ENCODE data around the gene CAV2.

CAV2 gene

DNA sequence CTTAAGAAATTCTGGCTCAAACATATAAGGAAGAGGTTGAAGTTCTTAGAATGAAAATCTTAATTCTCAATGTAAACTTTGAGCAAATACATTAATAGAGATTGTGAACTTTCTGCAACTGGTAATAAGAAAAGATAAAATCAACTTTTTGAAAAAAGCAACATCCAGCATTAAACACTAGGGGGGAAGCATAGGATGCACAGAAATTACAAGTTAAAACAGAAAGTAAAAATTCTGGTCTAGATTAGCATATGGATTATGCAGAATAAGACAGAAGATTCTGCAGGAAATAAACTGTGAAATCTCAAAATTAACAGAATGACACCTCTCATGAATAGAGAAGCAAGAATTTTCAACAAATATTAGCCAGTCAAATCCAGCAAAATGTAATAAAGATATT is 38.0 kb upstream of the CAV2 start:
- no peak overlapping the region for H3K4me3 ChIP-seq (ENCODE audit: low read depth, low read length)
- TF ChIP-seq, protein P1, sequence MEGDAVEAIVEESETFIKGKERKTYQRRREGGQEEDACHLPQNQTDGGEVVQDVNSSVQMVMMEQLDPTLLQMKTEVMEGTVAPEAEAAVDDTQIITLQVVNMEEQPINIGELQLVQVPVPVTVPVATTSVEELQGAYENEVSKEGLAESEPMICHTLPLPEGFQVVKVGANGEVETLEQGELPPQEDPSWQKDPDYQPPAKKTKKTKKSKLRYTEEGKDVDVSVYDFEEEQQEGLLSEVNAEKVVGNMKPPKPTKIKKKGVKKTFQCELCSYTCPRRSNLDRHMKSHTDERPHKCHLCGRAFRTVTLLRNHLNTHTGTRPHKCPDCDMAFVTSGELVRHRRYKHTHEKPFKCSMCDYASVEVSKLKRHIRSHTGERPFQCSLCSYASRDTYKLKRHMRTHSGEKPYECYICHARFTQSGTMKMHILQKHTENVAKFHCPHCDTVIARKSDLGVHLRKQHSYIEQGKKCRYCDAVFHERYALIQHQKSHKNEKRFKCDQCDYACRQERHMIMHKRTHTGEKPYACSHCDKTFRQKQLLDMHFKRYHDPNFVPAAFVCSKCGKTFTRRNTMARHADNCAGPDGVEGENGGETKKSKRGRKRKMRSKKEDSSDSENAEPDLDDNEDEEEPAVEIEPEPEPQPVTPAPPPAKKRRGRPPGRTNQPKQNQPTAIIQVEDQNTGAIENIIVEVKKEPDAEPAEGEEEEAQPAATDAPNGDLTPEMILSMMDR (IDR thresholded peaks at IDR 0.05; ENCODE audit: borderline replicate concordance, insufficient read depth, low read depth, low read length): no peak

DNA sequence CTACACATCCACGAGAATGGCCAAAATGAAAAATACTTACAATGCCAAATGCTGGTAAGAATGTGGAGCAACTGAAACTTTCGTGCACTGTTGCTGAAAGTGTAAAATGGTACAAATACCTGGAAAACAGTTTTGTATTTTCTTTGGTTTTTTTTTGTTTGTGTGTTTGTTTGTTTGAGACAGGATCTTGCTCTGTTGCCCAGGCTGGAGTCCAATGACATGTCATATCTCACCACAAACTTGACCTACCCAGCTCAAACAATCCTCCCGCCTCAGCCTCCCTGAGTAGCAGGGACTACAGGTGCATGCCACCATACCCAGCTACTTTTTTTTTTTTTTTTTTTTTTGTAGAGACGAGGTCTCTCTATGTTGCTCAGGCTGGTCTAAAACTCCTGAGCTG is 35.6 kb upstream of the CAV2 start:
- TF ChIP-seq, protein P1 (IDR thresholded peaks at IDR 0.05; ENCODE audit: borderline replicate concordance, insufficient read depth, low read depth, low read length): no peak
- H3K4me3 ChIP-seq (ENCODE audit: low read depth, low read length): no peak overlapping the region

- TF ChIP-seq, protein P1 (IDR thresholded peaks at IDR 0.05; ENCODE audit: borderline replicate concordance, insufficient read depth, low read depth, low read length): no peak
These were observed 35.2 kb upstream of the CAV2 start for GRCh38 chr7:116464375-116464774.

GRCh38 chr7:116465125-116465524 is 34.4 kb upstream of the CAV2 start:
- TF ChIP-seq, protein P1 (IDR thresholded peaks at IDR 0.05; ENCODE audit: borderline replicate concordance, insufficient read depth, low read depth, low read length): no peak
- no peak overlapping the region for H3K4me3 ChIP-seq (ENCODE audit: low read depth, low read length)

More at GRCh38 chr7:116464375-116464774, 35.2 kb upstream of the CAV2 start:
- no peak overlapping the region for H3K4me3 ChIP-seq (ENCODE audit: low read depth, low read length)

- no peak overlapping the region for H3K4me3 ChIP-seq (ENCODE audit: low read depth, low read length)
- TF ChIP-seq, protein P1 (IDR thresholded peaks at IDR 0.05; ENCODE audit: borderline replicate concordance, insufficient read depth, low read depth, low read length): no peak
These were observed 31.0 kb upstream of the CAV2 start for GRCh38 chr7:116468534-116468933.

DNA sequence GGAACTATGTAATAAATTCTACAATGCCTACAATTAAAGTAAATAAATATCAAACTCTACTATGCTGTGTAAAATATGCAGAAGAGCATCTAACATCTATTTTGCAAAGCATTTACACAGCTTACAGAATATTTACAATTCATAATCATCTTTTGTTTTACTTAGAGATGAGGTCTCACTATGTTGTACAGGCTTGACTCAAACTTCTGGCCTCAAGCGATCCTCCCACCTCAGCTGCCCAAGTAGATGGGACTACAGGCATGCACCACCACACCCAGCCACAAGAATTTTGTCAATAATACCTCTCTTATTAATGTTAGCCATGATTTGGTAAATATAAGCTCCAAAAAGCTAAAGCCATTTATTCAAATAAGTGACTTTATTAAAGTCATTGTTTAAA is 21.9 kb upstream of the CAV2 start:
- TF ChIP-seq, protein P1 (IDR thresholded peaks at IDR 0.05; ENCODE audit: borderline replicate concordance, insufficient read depth, low read depth, low read length): no peak
- H3K4me3 ChIP-seq (ENCODE audit: low read depth, low read length): no peak overlapping the region

GRCh38 chr7:116478834-116479233 is 20.7 kb upstream of the CAV2 start:
- H3K4me3 ChIP-seq (ENCODE audit: low read depth, low read length): no peak overlapping the region
- TF ChIP-seq, protein P1 (IDR thresholded peaks at IDR 0.05; ENCODE audit: borderline replicate concordance, insufficient read depth, low read depth, low read length): no peak
